Chondrocyte (in vitro differentiated cells): ENCODE results near the gene CAB39. TPM values are rescaled to one million over a fixed set of nuclear protein-coding genes. Genes with fewer than 3 reads are reported as not detected.
A peak's percentile ranks its signal among the peaks of the same experiment; 100 is the strongest.

ENCODE experiments used
- DNase-seq: peaks from one replicate; pipeline ENCODE4 v3.0.0; 2021; ENCODE audit warnings: mixed read lengths, low spot score
- H3K27ac Mint-ChIP-seq: one replicate; pipeline ENCODE4 v1.8.0; 2021; ENCODE audit warnings: mild to moderate bottlenecking, moderate library complexity, mixed read lengths; ENCODE audit not compliant: unreplicated experiment
- H3K27me3 Mint-ChIP-seq: 2 replicates; pipeline ENCODE4 v1.8.0; 2021; ENCODE audit warnings: low read depth, mixed read lengths
- H3K36me3 Mint-ChIP-seq: 2 replicates; pipeline ENCODE4 v1.8.0; 2021; ENCODE audit warnings: low read depth, mixed read lengths
- H3K4me1 Mint-ChIP-seq: 2 replicates; pipeline ENCODE4 v1.8.0; 2021; ENCODE audit warnings: low read depth, mild to moderate bottlenecking, mixed read lengths
- H3K4me3 Mint-ChIP-seq: one replicate; pipeline ENCODE4 v1.8.0; 2021; ENCODE audit warnings: mild to moderate bottlenecking, moderate library complexity, mixed read lengths; ENCODE audit not compliant: unreplicated experiment
- H3K9me3 Mint-ChIP-seq: 2 replicates; pipeline ENCODE4 v1.8.0; 2021; ENCODE audit warnings: low read depth, mixed read lengths
- total RNA-seq: library from RNA; stranded (reverse); gene quantifications from 3 replicates; pipeline ENCODE4 v1.2.1, GENCODE V29; 2021
- TF ChIP-seq, protein P1 (sequence below): fragments of 200-600 bp; sonication (generic); IDR thresholded peaks from 2 replicates; pipeline ENCODE4 v1.5.0; 2021; ENCODE audit warnings: antibody characterized with exemption, mild to moderate bottlenecking, moderate library complexity

The CAB39 gene
- total RNA-seq, 1 donor from 2014 or later: 33.4 TPM

DNA sequence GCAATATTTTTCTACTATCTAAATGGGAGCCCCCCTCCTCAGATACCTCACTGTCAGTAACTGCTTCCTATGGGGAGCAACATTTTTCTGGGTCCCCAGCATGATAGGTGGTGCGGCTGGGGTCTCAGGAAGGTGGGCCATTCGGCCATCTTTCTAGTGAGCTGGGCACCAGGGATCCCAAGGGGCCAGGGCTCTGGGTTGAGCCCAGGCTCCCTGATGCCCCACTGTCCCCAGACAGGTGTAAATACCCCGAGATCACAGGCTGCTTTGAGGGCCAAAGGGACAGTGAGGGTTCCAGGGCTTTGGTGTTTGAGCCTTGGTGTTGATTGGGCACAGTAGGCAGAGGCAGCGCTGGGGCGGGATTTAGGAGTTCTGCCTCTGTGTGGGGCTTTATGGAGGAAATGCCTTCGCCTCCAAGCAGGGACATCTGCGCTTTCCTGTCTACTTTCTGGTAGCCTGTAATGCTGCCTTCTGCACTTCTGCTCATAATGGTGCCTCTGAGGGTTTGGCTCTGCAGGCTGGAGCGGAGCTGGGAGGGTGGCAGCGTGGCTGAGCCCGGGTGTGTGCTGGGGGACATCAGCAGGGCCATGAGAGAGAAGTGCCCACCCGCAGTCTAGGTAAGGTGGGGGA is 157.4 kb downstream of the CAB39 start:
- Mint-ChIP-seq H3K4me1 (peaks cover 49% of the 10 kb centered on the region), H3K27me3 (no peaks in the 10 kb centered on the region), H3K36me3 (peaks cover 3% of the 10 kb centered on the region), H3K27ac (peak overlapping the region; percentile 81), H3K4me3 (no peak overlapping the region), H3K9me3 (no peaks in the 10 kb centered on the region)
- TF ChIP-seq, protein P1, sequence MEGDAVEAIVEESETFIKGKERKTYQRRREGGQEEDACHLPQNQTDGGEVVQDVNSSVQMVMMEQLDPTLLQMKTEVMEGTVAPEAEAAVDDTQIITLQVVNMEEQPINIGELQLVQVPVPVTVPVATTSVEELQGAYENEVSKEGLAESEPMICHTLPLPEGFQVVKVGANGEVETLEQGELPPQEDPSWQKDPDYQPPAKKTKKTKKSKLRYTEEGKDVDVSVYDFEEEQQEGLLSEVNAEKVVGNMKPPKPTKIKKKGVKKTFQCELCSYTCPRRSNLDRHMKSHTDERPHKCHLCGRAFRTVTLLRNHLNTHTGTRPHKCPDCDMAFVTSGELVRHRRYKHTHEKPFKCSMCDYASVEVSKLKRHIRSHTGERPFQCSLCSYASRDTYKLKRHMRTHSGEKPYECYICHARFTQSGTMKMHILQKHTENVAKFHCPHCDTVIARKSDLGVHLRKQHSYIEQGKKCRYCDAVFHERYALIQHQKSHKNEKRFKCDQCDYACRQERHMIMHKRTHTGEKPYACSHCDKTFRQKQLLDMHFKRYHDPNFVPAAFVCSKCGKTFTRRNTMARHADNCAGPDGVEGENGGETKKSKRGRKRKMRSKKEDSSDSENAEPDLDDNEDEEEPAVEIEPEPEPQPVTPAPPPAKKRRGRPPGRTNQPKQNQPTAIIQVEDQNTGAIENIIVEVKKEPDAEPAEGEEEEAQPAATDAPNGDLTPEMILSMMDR: no peak
- no peak for DNase-seq

Other genes starting within 250 kb of the CAB39 start
- 114 to 215 TPM (median 208 TPM) in 3 replicates for gene ITM2C, start 152.1 kb downstream of the CAB39 start, total RNA-seq
- not detected in 3 replicates for gene GPR55, start 212.4 kb downstream of the CAB39 start, total RNA-seq